Measurements from ENCODE around the gene CYSLTR2.

DNA sequence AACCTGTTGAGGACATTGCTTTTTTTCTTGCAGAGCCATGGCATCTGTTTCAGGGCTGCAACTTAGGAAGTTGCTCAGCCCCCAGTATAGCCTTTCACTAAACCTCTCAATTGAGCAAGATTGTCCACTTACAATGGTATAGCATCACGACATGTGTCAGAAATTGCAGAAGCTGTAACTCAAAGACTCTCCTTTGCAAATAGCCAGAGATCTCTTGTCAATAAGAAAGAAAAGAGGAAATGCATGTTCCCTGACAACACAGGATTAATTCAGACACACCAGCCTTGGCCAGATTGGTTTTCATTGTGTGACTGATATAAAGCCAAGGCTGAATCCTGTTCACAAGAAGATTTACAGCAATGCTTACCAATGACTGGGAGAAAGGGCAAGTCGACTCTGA lies 38.7 kb upstream of the CYSLTR2 start:
- TF ChIP-seq, protein P1, sequence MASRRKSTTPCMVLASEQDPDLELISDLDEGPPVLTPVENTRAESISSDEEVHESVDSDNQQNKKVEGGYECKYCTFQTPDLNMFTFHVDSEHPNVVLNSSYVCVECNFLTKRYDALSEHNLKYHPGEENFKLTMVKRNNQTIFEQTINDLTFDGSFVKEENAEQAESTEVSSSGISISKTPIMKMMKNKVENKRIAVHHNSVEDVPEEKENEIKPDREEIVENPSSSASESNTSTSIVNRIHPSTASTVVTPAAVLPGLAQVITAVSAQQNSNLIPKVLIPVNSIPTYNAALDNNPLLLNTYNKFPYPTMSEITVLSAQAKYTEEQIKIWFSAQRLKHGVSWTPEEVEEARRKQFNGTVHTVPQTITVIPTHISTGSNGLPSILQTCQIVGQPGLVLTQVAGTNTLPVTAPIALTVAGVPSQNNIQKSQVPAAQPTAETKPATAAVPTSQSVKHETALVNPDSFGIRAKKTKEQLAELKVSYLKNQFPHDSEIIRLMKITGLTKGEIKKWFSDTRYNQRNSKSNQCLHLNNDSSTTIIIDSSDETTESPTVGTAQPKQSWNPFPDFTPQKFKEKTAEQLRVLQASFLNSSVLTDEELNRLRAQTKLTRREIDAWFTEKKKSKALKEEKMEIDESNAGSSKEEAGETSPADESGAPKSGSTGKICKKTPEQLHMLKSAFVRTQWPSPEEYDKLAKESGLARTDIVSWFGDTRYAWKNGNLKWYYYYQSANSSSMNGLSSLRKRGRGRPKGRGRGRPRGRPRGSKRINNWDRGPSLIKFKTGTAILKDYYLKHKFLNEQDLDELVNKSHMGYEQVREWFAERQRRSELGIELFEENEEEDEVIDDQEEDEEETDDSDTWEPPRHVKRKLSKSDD (conservative IDR thresholded peaks at IDR 0.05; ENCODE audit: low read length) = no peak
- TF ChIP-seq PML (IDR thresholded peaks at IDR 0.05; ENCODE audit: low read length) = no peak

Data from K562 (cell line).